Fibroblast of lung (primary cell): ENCODE measurements around the gene ZNF185. TPM values are rescaled to one million over a fixed set of nuclear protein-coding genes. Genes with fewer than 3 reads are reported as not detected.
"Not testable (repeated sequence)": the region's sequence is repeated elsewhere in the genome, so short reads cannot be mapped to it uniquely, and the experiment has no call there.

Experiments
- DNase-seq, 2 donors: peaks; one replicate each; pipeline versions ENCODE4 v3.0.0 to v3.0.0-alpha.2; 2010; ENCODE audit warnings: low read depth in 2 of 2
- H2AFZ ChIP-seq: 2 replicates; pipeline ENCODE4 v1.5.1; 2012; ENCODE audit warnings: low read length, control low read depth, inconsistent platforms
- H3K27ac ChIP-seq: 2 replicates; pipeline ENCODE4 v1.5.1; 2011; ENCODE audit warnings: low read length, control low read depth; ENCODE audit not compliant: insufficient read depth
- H3K27me3 ChIP-seq: 2 replicates; pipeline ENCODE4 v1.5.1; 2011; ENCODE audit warnings: mild to moderate bottlenecking, low read length; ENCODE audit not compliant: control insufficient read depth, insufficient read depth
- H3K36me3 ChIP-seq: 2 replicates; pipeline ENCODE4 v1.5.1; 2011; ENCODE audit warnings: low read length; ENCODE audit not compliant: control insufficient read depth, insufficient read depth
- H3K4me1 ChIP-seq: 2 replicates; pipeline ENCODE4 v1.5.1; 2011; ENCODE audit warnings: low read length; ENCODE audit not compliant: control insufficient read depth, insufficient read depth; ENCODE audit errors: extremely low read depth
- H3K4me2 ChIP-seq: 2 replicates; pipeline ENCODE4 v1.5.1; 2011; ENCODE audit warnings: low read length, control low read depth; ENCODE audit not compliant: insufficient read depth; ENCODE audit errors: extremely low read depth
- H3K4me3 ChIP-seq, 4 experiments: fragments of 200-600 bp in 1 of 4; sonication (generic) in 1 of 4; replicated peaks in 1 of 4; 2 replicates each; pipeline ENCODE4 v1.5.1; 2011 to 2016; ENCODE audit warnings: low read length in 4 of 4, low read depth in 3 of 4, mild to moderate bottlenecking in 3 of 4, control low read depth in 2 of 4, inconsistent platforms in 1 of 4, mixed read lengths in 1 of 4; ENCODE audit not compliant: insufficient read depth in 1 of 4; ENCODE audit errors: control extremely low read depth in 1 of 4
- H3K79me2 ChIP-seq: 2 replicates; pipeline ENCODE4 v1.5.1; 2012; ENCODE audit warnings: mild to moderate bottlenecking, low read length, inconsistent platforms; ENCODE audit not compliant: control insufficient read depth, insufficient read depth
- H3K9ac ChIP-seq: 2 replicates; pipeline ENCODE4 v1.5.1; 2011; ENCODE audit warnings: mild to moderate bottlenecking, low read length, control low read depth; ENCODE audit not compliant: insufficient read depth
- H3K9me3 ChIP-seq: 2 replicates; pipeline ENCODE4 v1.5.1; 2012; ENCODE audit warnings: low read depth, low read length; ENCODE audit not compliant: control insufficient read depth, insufficient read depth
- H4K20me1 ChIP-seq: 2 replicates; pipeline ENCODE4 v1.5.1; 2011; ENCODE audit warnings: low read length; ENCODE audit not compliant: control insufficient read depth, insufficient read depth; ENCODE audit errors: extremely low read depth
- CTCF ChIP-seq, 2 donors: IDR thresholded peaks in 1 of 2; conservative IDR thresholded peaks in 1 of 2; 1 replicate in 1 of 2; 2 replicates in 1 of 2; pipeline ENCODE4 v1.5.1; 2011 to 2012; ENCODE audit warnings: low read length in 2 of 2, control low read depth in 1 of 2, inconsistent platforms in 1 of 2, low read depth in 1 of 2, mild to moderate bottlenecking in 1 of 2
- EZH2 ChIP-seq: IDR thresholded peaks from 2 replicates; pipeline ENCODE4 v1.5.1; 2012; ENCODE audit warnings: low read length, control low read depth, mild to moderate bottlenecking; ENCODE audit errors: missing control alignments
- polyA plus RNA-seq, 2 donors: library from polyadenylated mRNA; depleted of rRNA in 1 of 2; stranded (reverse) in 1 of 2; unstranded in 1 of 2; fragments of >200 nt; gene quantifications; 2 replicates each; pipeline ENCODE4 v1.2.1, GENCODE V29; 2011 to 2012; ENCODE audit warnings: missing spikeins in 1 of 2
- total RNA-seq: library from RNA; depleted of rRNA; stranded (reverse); fragments of >200 nt; gene quantifications from 2 replicates; pipeline ENCODE4 v1.2.1, GENCODE V29; 2014

ZNF185 gene
- total and polyA plus RNA-seq, 2 donors (not counting 1 experiment from before 2014, with no cell fraction given), result 0.66 to 4.2 TPM

GRCh38 chrX:152905081-152905420 is 7.2 kb downstream of the ZNF185 start:
- Histone ChIP-seq H3K27ac (no peak overlapping the region), H4K20me1 (no peaks in the 10 kb centered on the region), H3K79me2 (no peaks in the 10 kb centered on the region), H3K9ac (no peak overlapping the region), H3K9me3 (no peaks in the 10 kb centered on the region), H3K27me3 (no peaks in the 10 kb centered on the region), H3K4me2 (no peak overlapping the region), H2AFZ (no peak overlapping the region), H3K4me1 (peaks cover 2% of the 10 kb centered on the region), H3K4me3 (no peak overlapping the region), H3K36me3 (no peaks in the 10 kb centered on the region)
- no peak for DNase-seq
- no peak for TF ChIP-seq CTCF (conservative IDR thresholded peaks at IDR 0.05 in 1 of 2, IDR thresholded peaks at IDR 0.05 in 1 of 2; ENCODE audit: low read depth in 1 of 2, low read length in 2 of 2)
- TF ChIP-seq EZH2, result no peak

- no peaks in the 10 kb centered on the region for H3K27me3 ChIP-seq
- H3K4me2 ChIP-seq, result no peak overlapping the region
- H3K79me2 ChIP-seq, result no peaks in the 10 kb centered on the region
- no peak overlapping the region for H2AFZ ChIP-seq
- no peak overlapping the region for H3K9ac ChIP-seq
- peak; percentile 42 to 93 for DNase-seq
- TF ChIP-seq CTCF (conservative IDR thresholded peaks at IDR 0.05 in 1 of 2, IDR thresholded peaks at IDR 0.05 in 1 of 2; ENCODE audit: low read depth in 1 of 2, low read length in 2 of 2), result no peak
- no peak for TF ChIP-seq EZH2
- no peak overlapping the region for H3K27ac ChIP-seq
- H3K4me3 ChIP-seq, result no peak overlapping the region
- peaks cover 2% of the 10 kb centered on the region for H3K4me1 ChIP-seq
- no peaks in the 10 kb centered on the region for H3K36me3 ChIP-seq
- no peaks in the 10 kb centered on the region for H3K9me3 ChIP-seq
- H4K20me1 ChIP-seq, result no peaks in the 10 kb centered on the region
These were observed 9.3 kb downstream of the ZNF185 start for GRCh38 chrX:152907084-152907651.

- DNase-seq, result no peak
These were observed 10.6 kb downstream of the ZNF185 start for GRCh38 chrX:152908486-152908885.

DNA sequence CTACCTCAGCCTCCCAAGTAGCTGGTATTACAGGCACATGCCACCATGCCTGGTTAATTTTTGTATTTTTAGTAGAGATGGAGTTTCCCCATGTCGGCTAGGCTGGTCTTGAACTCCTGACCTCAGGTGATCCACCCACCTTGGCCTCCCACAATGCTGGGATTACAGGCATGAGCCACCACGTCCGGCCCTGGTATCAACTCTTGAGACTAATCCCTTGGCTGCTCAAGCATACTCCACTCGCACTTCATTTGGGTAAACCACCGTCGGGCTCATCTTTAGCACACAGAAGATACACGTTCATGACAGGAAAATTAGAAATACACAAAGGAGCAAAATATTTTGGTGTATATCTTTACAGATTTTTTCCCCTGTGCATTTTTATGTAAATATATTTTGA is 12.2 kb downstream of the ZNF185 start:
- not testable (repeated sequence) for H4K20me1 ChIP-seq, H3K27me3 ChIP-seq, H3K4me1 ChIP-seq, H3K9me3 ChIP-seq, H3K4me3 ChIP-seq, H3K27ac ChIP-seq, H3K4me2 ChIP-seq, DNase-seq, H2AFZ ChIP-seq, H3K36me3 ChIP-seq, H3K9ac ChIP-seq, H3K79me2 ChIP-seq

More at GRCh38 chrX:152908486-152908885, 10.6 kb downstream of the ZNF185 start:
- H3K27me3 ChIP-seq, result no peaks in the 10 kb centered on the region
- no peak overlapping the region for H3K4me3 ChIP-seq
- H2AFZ ChIP-seq, result no peak overlapping the region
- H4K20me1 ChIP-seq, result no peaks in the 10 kb centered on the region
- H3K9ac ChIP-seq, result no peak overlapping the region
- TF ChIP-seq CTCF (conservative IDR thresholded peaks at IDR 0.05 in 1 of 2, IDR thresholded peaks at IDR 0.05 in 1 of 2; ENCODE audit: low read depth in 1 of 2, low read length in 2 of 2), result no peak
- no peak for TF ChIP-seq EZH2
- no peaks in the 10 kb centered on the region for H3K79me2 ChIP-seq
- no peak overlapping the region for H3K27ac ChIP-seq
- H3K9me3 ChIP-seq, result no peaks in the 10 kb centered on the region
- no peaks in the 10 kb centered on the region for H3K36me3 ChIP-seq
- H3K4me2 ChIP-seq, result no peak overlapping the region
- peaks cover 2% of the 10 kb centered on the region for H3K4me1 ChIP-seq
